Left hindlimb (tissue), 1 donor: Measurements from ENCODE around the gene CMSS1.

Experiments used
- DNase-seq: peaks from one replicate; pipeline ENCODE4 v3.0.0-alpha.2; 2018

CMSS1 gene

GRCh38 chr3:99962703-99963102 lies 145.0 kb downstream of the CMSS1 start:
- no peak for DNase-seq

- DNase-seq, result no peak
Observed at GRCh38 chr3:99965077-99965476, 147.4 kb downstream of the CMSS1 start.

GRCh38 chr3:99965681-99966408 lies 148.2 kb downstream of the CMSS1 start:
- no peak for DNase-seq

- no peak for DNase-seq
Observed at GRCh38 chr3:99966662-99967416, 149.2 kb downstream of the CMSS1 start.

GRCh38 chr3:99967796-99968195 lies 150.1 kb downstream of the CMSS1 start:
- DNase-seq, result no peak

- DNase-seq, result no peak
Observed at GRCh38 chr3:99969136-99969535, 151.5 kb downstream of the CMSS1 start.

GRCh38 chr3:99970198-99970597 lies 152.5 kb downstream of the CMSS1 start:
- DNase-seq, result no peak

GRCh38 chr3:99971761-99972160 lies 154.1 kb downstream of the CMSS1 start:
- DNase-seq, result no peak

GRCh38 chr3:99972380-99973104 lies 154.9 kb downstream of the CMSS1 start:
- DNase-seq, result no peak

GRCh38 chr3:99974989-99975388 lies 157.3 kb downstream of the CMSS1 start:
- no peak for DNase-seq

- no peak for DNase-seq
Observed at GRCh38 chr3:99976584-99976983, 158.9 kb downstream of the CMSS1 start.

- DNase-seq, result no peak
Observed at GRCh38 chr3:99978221-99978620, 160.6 kb downstream of the CMSS1 start.

- no peak for DNase-seq
Observed at GRCh38 chr3:99980606-99981005, 162.9 kb downstream of the CMSS1 start.

GRCh38 chr3:99981138-99981537 lies 163.5 kb downstream of the CMSS1 start:
- DNase-seq, result no peak

- no peak for DNase-seq
Observed at GRCh38 chr3:99982650-99983049, 165.0 kb downstream of the CMSS1 start.

GRCh38 chr3:99984139-99984538 lies 166.5 kb downstream of the CMSS1 start:
- no peak for DNase-seq

- DNase-seq, result no peak
Observed at GRCh38 chr3:99984668-99985067, 167.0 kb downstream of the CMSS1 start.

GRCh38 chr3:99990179-99990578 lies 172.5 kb downstream of the CMSS1 start:
- no peak for DNase-seq

GRCh38 chr3:99997293-99997692 lies 179.6 kb downstream of the CMSS1 start:
- no peak for DNase-seq

GRCh38 chr3:99999536-99999935 lies 181.9 kb downstream of the CMSS1 start:
- DNase-seq, result no peak

- no peak for DNase-seq
Observed at GRCh38 chr3:100001083-100001482, 183.4 kb downstream of the CMSS1 start.

- DNase-seq, result no peak
Observed at GRCh38 chr3:100001526-100002270, 184.0 kb downstream of the CMSS1 start.
